Measurements from ENCODE around the gene ODAD3.
"Not testable (repeated sequence)": the region's sequence is repeated elsewhere in the genome, so short reads cannot be mapped to it uniquely, and the experiment has no call there.

ODAD3 gene

GRCh38 chr19:11435057-11435832, at the start of gene ODAD3, which contains the start of gene PRKCSH:
Gene ODAD3 (minus strand): TSS chr19:11435121. CDS start chr19:11435016, 105 bp downstream.
Gene PRKCSH (plus strand): TSS chr19:11435635. CDS start chr19:11436118, 483 bp downstream.
- intact Hi-C loops (cut with DNase I) = loop anchor here (5.0 kb wide), 1 partner anchor 58 kb away; no protein-coding TSS in a partner anchor
- DNase-seq = peak; percentile 99 to 100 (median 100)

DNA sequence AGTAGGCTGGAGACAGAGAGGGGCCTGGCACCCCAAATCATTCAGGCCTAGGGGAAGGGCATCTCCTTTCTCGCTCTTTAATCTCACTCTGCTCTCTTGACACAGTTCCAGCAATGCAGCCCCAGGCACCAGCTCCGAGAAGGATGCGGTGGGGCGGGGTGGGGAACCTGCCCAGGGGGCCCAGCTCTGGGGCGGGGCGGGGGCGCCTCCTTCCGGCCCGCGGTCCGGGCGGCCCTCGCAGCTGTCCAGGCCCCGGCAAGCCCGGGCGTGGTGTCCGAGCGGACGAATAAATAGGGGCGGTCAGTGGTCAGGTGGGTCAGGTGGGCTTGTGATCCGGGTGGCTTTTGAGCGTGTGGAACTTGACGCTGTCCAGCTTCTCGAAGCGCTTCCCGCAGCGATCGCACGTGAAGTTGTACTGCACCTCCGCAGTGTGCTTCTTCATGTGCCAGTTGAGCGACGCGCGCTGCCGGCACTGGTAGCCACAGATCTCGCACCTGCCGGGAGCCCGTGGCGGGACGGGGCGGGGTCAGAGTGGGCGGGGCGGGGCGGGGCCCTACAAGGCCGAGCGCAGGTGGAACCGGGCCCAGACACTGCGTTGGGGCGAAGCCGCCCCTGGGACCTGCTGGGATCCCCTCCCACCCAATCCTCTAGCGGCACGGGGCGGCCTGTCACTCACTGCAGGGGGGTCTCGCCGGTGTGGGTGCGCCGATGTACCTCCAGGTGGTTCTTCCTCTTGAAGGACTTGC, 48.6 kb upstream of the ODAD3 start:
- intact Hi-C loops (cut with DNase I) = loop anchor here (5.0 to 10.0 kb wide), 3 partner anchors 36 to 189 kb away; partner anchors contain the start of genes SWSAP1 and TSPAN16
- DNase-seq = no peak

DNA sequence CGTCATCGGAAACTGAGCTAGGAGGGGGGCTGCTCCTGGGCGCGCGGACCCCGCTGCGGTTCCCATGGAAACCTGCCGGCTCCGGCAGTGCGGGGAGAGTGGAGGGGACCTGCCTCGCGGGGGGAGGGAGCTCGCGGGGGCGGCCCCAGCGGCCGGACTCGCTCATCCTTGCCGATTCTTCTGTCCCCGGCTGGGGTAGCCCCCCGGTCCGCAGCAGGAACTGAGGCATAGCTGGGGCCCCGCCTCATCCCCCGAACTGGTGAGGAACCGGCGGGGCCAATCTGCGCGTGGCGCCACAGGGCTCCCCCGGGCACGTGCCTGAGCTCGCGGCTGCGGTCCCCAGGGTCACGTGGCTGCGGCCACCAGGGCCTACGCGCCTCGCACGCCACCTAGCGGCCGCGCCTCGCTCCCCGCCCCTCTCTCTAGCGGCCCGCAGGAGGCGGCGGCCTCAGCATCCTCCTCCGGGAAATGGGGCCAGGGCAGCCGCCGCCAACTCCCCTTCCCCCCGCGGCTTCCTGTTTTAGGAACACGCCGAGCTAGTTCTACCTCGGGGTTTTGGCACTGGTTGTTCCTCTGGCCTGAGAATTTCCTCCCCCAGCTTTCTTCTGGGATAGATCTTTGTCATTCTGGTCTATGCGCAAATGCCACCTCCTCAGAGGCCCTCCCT, 47.6 kb upstream of the ODAD3 start:
- peak; percentile 75 to 96 (median 91) for DNase-seq
- intact Hi-C loops (cut with DNase I) = loop anchor here (5.0 to 10.0 kb wide), 3 partner anchors 35 to 188 kb away; partner anchors contain the start of genes SWSAP1 and TSPAN16

DNA sequence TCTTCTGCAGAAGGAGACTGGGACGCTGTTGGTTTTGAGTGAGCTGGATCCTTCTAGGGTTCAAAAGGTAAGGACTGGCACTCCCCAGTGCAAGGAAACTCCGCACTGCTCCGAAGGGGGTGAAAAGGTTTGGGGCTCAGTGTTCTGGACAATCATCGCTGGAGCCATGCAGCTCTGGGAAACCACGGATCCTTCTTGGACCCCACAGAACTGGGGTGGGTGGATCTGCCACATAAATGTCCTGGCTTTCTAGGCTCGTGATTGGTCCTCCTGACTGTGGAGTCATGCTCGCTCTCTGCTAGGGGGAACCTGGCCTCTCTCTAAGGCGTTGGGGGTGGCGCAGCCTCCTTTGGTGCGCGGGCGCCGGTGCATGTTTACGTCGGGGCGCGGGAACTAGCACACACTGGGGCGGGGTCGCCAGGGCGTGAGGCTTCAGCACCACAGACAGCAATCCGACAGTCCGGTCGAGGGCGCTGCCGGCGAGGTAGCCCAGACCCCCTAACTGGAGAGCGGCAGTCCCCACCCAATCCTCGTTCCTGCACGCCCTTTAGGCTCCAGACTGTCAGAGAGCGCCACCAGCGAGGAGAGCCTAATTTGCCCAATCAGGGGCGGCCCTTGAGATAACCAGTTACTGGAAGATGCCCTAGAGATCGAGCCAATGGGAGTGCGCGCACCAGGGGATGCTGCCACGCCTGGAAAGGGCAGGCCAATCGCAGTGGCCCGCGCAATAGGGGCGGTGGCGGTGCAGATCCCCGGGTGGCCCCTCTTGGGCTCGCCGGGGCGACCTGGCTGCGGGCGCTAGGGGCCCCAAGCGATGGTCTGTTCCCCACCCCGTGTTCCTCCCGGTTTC, 46.8 kb upstream of the ODAD3 start:
- peak; percentile 94 to 99 (median 98) for DNase-seq
- intact Hi-C loops (cut with DNase I) = loop anchor here (5.0 to 10.0 kb wide), 3 partner anchors 34 to 187 kb away; partner anchors contain the start of genes SWSAP1 and TSPAN16

DNA sequence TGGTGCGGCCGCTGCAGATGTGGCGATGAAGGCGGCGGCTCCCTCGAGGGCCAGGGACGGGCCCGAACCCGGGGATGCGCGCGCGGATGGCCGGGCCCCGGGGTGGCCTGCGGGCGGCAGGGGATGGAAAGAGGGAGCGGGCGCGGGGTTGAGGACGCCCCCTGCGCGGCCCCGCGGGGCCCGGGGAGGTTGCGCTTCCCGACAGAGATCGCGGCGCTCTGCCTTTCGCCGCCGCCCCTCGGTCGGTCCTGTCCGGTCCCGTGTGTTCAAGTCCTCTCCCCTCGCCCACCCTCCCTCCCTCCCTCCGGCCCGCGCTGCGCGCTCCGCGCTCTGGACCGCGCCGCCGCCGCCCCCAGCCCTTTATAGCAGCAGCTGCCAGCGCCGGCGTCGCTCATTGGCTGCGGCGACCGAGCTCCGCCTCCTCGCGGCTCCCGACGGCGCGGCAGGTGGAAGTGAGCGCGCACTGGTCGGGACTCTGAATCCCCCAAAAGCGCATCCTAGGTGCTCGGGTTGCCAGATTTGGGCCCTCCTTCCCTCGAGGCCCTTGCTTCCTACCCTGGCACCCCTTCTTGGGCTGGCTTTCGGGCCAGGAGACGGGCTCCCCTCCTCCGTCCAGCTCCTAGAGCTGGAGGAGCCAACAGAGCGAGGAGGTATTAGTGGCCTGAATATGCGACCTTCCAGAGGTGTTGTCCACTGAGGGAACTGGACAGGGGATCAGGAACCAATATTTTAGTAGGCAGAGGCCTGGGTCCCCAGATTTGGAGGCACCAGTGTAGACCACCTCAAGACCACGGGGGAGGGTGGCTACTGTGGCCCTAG, 46.0 kb upstream of the ODAD3 start, which contains the start of gene ELAVL3:
Gene ELAVL3, minus strand, starts transcription at position 332 of the 819 bp plus-strand sequence. CDS start 438 bp downstream, outside the sequence.
- DNase-seq = peak; percentile 51 to 93 (median 84)
- intact Hi-C loops (cut with DNase I) = loop anchor here (5.0 to 10.0 kb wide), 3 partner anchors 34 to 186 kb away; partner anchors contain the start of genes SWSAP1 and TSPAN16

- intact Hi-C loops (cut with DNase I) = loop anchor here (5.0 to 10.0 kb wide), 3 partner anchors 33 to 185 kb away; partner anchors contain the start of genes SWSAP1 and TSPAN16
- peak in 39 of 42 donors; percentile 10 to 76 (median 49) for DNase-seq
These were observed 45.2 kb upstream of the ODAD3 start for GRCh38 chr19:11479898-11480714.

DNA sequence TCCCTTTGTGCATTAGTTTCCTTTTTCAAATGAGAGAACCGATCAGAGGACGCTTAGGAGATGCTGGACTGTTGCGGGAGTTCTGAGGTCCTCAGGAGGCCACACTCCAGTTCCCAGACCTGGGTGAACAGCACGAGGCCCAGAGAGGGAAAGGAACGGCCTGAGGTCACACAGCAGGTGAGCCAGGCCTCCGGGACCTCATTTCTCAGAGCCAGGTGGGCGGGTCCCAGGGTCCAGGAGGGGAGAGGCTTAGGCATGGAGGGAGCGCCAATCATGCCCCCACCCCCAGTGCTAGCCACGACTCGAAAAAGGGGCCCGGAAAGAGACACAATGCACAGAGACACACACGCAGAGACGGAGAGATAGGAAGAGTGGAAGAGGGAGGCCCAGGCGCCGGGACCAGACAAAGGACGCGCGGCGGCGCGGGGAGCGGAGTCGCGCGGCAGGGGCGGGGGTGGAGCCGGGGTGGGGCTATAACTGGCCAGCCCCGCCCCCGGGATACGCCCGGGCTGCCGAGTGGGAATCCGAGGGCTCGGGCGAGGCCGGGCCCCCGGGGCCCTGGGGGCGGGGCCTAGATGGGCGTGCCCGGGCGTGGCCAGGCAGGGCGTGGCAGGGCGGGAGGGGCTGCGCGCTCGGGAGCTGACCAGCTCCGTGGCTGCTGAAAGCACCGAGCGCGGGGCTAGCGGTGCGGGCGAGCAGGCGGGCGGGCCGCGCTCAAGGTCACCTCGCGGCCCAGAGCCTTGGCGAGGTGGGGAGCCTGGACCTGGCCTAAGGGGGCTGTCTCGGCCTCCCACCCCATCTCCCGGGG, 44.4 kb upstream of the ODAD3 start:
- intact Hi-C loops (cut with DNase I) = no loop called here
- peak; percentile 54 to 91 (median 79) for DNase-seq

DNA sequence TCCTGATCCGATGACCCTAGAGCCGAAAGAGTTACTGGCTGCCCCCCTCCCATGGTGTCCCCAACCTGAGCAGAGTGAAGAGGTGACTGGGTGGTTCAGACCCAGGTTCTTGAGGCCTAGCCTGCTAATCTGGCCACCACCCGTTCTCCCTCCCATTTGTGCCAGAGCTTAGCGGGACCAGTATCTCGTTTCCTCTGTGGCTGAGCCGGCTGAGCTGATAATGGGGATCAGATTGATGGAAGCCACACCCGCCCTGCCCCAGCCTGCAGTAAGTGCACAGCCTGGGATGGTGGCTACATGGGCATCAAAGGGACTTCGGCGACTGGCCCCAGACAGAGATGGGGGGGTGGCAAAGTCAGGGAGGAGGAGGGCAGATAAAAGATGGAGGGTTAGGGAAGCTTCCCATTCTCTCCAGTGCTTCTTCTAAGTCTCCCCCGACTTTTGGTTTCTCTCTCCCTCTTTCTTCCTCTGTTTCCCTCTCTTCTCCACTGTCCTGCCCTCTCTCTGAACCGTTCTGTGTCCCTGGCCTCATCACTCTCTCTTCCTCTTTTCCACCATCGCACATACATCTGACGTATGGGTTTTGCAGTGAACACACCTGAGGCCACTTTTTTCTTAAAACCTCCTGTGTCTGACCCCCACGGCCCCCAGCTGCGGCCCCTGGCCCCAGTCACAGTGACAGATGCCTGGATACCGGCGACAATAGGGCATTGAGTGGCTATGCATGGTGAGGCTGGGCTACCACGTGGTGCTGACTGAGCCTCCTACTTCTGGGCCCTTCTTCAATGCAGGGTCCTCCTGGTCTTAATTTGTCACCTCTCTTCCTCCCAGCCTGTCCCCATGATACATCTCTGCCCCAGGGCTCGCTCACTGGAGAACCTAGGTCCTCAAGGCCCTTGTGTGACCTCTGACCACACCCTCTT, 43.5 kb upstream of the ODAD3 start:
- intact Hi-C loops (cut with DNase I) = no loop called here

GRCh38 chr19:11475861-11476260, 40.9 kb upstream of the ODAD3 start:
- intact Hi-C loops (cut with DNase I) = no loop called here
- DNase-seq = no peak

More for the DNA sequence above, 43.5 kb upstream of the ODAD3 start:
- peak in 35 of 42 donors; percentile 15 to 80 (median 57) for DNase-seq

DNA sequence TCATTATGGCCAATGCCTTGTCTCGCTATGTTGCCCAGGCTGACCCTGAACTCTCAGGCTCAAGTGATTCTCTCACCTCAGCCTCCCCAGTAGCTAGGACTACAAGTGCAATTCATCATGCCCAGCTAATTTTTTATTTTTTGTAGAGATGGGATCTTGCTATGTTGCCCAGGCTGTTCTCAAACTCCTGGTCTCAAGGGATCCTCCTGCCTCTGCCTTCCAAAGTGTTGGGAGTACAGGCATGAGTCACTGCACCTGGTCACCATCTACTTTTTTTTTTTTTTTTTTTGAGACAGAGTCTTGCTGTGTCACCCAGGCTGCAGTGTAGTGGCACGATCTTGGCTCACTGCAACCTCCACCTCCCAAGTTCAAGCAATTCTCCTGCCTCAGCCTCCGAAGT, 40.4 kb upstream of the ODAD3 start:
- intact Hi-C loops (cut with DNase I); DNase-seq: not testable (repeated sequence)

- intact Hi-C loops (cut with DNase I) = no loop called here
- DNase-seq = no peak
These were observed 38.8 kb upstream of the ODAD3 start for GRCh38 chr19:11473725-11474124.

DNA sequence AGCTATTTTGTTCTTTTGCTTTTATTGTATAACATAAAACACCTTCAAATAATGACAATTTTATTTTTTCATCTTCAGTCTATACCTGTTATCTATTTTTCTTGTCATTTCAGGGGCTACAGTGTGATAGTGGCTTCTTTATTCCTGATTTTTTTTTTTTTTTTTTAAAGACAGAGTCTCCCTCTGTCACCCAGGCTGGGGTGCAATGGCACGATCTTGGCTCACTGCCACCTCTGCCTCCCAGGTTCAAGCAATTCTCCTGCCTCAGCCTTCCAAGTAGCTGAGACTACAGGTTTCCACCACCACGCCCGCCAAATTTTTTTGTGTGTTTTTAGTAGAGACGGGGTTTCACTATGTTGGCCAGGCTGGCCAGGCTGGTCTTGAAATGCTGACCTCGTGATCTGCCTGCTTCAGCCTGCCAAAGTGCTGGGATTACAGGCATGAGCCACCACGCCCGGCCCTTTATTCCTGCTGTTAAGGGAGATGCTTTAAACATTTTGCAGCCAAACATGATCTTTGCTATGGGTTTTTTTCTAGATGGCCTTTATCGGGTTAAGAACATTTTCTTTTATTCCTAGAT, 33.4 kb upstream of the ODAD3 start:
- intact Hi-C loops (cut with DNase I) = not testable (repeated sequence)
- DNase-seq = peak in 5 of 42 donors; percentile 28 to 45 (median 29)

DNA sequence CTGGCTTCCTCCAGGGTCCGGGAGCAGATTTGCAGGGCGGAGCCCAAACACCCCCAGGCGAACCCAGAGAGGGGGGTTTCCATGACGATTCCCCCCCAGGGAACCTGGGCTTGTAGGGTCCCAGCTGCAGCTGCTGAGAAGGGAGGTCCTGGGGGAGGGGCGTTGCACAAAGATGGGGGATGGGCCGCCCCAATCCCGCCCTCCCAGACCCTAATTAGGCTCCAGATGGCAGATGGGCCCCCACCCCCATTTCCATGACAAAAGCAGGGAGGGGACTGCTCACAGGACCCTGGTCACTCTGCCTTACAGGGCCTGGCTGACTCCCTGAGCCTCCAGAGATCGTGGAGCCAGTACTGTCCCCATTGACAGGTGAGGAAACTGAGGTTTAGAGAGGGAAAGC, 30.7 kb upstream of the ODAD3 start:
- no peak for DNase-seq
- intact Hi-C loops (cut with DNase I) = no loop called here
